LHCN-M2 (cell line): Measurements from ENCODE around the gene LRRN2. TPM values are rescaled to one million over a fixed set of nuclear protein-coding genes. Genes with fewer than 3 reads are reported as not detected.
"Not testable (repeated sequence)": the region's sequence is repeated elsewhere in the genome, so short reads cannot be mapped to it uniquely, and the experiment has no call there.

Source experiments
- DNase-seq: peaks from one replicate; pipeline ENCODE4 v3.0.0-alpha.2; 2012; ENCODE audit warnings: low read depth
- total RNA-seq: library from RNA; depleted of rRNA; stranded (reverse); fragments of >200 nt; gene quantifications from 2 replicates; pipeline ENCODE4 v1.2.3, GENCODE V29; 2014; rRNA removed

The LRRN2 gene
- total RNA-seq, 1 experiment from 2014 or later = not detected

- DNase-seq = no peak
Observed at GRCh38 chr1:204576422-204576821, 109.1 kb downstream of the LRRN2 start.

- no peak for DNase-seq
Observed at GRCh38 chr1:204575221-204576190, 110.0 kb downstream of the LRRN2 start.

GRCh38 chr1:204574865-204575163, 110.7 kb downstream of the LRRN2 start:
- DNase-seq = no peak

DNA sequence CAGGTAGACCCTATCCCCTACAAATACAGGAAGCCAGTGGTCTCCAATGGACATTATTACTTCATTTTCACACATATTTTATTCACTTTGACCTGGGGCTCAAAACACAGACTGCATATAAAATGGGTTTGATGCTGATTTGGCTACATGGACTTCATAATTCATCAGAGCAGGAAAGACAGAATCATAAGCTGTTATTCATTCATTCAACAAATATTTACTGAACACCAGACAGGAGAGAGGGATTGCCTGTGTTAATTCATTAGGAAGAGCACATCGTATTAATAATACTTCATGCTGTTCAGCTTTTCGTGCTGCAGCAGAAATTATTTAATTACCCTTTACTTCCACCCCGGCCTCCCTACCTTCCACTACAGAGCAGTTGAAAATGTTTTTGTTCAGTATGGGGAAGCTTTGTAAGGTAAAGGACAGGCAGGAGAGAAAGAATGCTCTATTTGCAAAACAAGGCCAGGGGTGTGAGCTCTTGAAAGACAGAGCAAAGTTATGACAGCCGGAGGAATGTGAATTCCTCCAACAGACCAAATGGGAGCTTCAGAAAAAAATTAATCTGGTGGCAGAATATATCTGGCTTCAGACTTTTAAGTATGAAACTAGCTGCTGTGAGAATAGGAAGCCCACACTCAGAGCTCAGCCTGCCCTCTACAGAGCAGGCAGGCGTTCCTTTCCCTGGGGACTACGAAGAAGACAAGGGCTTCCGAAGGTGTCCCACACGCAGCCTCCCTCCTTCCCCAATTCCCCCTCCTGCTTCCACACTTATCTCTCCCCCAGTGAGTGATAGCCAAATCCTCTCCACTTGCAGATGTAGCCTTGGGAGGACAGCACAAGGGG, 111.3 kb downstream of the LRRN2 start:
- DNase-seq = no peak

GRCh38 chr1:204572923-204573922, 112.3 kb downstream of the LRRN2 start:
- DNase-seq = no peak

- no peak for DNase-seq
Observed at GRCh38 chr1:204571631-204572030, 113.9 kb downstream of the LRRN2 start.

DNA sequence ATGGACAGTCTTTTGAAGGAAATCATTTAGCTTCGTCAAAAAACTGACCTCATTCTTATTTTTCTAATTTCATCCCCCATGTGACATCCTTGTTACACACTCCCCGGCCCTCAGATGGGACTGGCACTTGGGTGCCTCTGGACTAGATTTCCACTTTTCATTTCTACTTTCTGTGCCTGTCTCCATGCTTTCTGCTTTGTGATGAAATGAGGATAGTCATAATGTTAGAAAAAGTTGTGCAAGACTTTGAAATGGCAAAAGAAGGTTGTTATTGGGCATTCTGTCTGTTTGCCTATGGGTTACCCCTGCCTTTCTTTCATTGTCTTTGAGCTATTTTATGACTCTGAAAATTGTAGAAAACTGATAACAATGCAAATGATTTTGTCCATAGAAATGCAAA, 114.4 kb downstream of the LRRN2 start:
- no peak for DNase-seq

GRCh38 chr1:204570021-204570420, 115.5 kb downstream of the LRRN2 start:
- not testable (repeated sequence) for DNase-seq

- no peak for DNase-seq
Observed at GRCh38 chr1:204569478-204569877, 116.1 kb downstream of the LRRN2 start.

- no peak for DNase-seq
Observed at GRCh38 chr1:204568576-204569315, 116.8 kb downstream of the LRRN2 start.

Other genes with a start within 250 kb of the LRRN2 start
- 0.29 TPM in 1 of 2 replicates, not detected in the other for gene PIK3C2B, start 190.9 kb downstream of the LRRN2 start, total RNA-seq
- 10.5 and 14.5 TPM in 2 replicates for gene MDM4, start 169.3 kb downstream of the LRRN2 start, total RNA-seq
- 0.19 and 0.46 TPM in 2 replicates for gene NFASC, start 185.1 kb upstream of the LRRN2 start, total RNA-seq